ENCODE data around the gene HNRNPLL. TPM values are rescaled to one million over a fixed set of nuclear protein-coding genes. Genes with fewer than 3 reads are reported as not detected.

HNRNPLL gene
- total and polyA plus RNA-seq, 8 donors, result 4.9 to 20.8 (median 14.3) TPM

DNA sequence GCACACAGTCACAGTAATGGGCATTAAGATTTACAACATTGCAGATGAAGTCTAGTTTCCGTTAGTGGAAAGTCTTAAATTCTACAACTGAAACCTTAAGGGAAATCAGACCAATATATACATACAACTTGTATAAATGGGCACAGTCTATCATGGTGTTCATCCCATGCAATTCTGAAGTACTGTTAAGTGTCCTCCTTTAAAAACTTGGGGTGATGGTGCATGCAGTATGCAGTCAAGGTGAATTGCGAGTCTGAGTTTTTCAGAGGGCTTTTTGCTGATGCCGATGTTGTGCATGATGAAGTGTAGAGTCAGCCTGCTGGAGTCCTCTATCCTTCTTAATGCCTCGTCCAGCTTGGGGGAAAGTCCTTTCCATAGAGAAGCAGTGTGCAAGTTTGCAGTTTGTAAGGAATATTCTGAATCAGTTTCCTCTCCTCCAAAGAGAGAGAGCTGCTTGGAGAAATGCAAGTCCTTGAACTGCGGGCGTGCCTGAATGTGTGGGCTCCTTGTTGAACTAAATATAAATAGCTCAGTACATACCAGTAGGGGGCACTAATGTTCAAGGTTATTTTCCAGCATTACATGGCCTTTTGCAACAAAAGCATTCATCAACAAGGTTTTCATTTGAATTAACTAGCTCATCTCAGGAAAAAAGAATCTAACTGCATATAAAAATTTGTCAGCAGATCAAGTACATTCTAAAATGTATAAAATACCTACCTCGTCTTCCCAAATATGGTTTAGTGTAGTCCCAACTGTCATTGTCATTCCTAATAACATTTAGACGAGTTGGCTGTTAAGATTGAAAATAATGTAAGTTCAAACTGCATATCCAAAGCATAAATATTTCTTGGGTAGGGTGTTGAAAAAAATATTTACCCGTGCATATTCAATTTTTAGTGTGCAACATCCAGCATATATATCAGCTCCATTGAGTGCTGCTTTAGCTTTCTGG lies 21.3 kb downstream of the HNRNPLL start:
- Histone ChIP-seq H3K4me3 (no peak overlapping the region), H3K27me3 (no peaks in the 10 kb centered on the region), H3K9me3 (no peaks in the 10 kb centered on the region), H3K36me3 (peaks cover 0 to 3% (median 0%) of the 10 kb centered on the region in 3 donors), H3K4me1 (no peaks in the 10 kb centered on the region), H3K27ac (no peak overlapping the region)
- FAIRE-seq (peak; percentile 79), ATAC-seq (peak; percentile 71 to 98 (median 94)), DNase-seq (peak in 2 of 6 donors; percentile 26 to 31)
- intact Hi-C loops (cut with DNase I), result loop anchor here (5.0 to 10.0 kb wide), 2 partner anchors 153 to 156 kb away; no protein-coding TSS in a partner anchor
- WGBS, 2 donors, result 48 to 50% methylated on average over 9 of the region's 9 CpGs
- TF ChIP-seq, protein P1, sequence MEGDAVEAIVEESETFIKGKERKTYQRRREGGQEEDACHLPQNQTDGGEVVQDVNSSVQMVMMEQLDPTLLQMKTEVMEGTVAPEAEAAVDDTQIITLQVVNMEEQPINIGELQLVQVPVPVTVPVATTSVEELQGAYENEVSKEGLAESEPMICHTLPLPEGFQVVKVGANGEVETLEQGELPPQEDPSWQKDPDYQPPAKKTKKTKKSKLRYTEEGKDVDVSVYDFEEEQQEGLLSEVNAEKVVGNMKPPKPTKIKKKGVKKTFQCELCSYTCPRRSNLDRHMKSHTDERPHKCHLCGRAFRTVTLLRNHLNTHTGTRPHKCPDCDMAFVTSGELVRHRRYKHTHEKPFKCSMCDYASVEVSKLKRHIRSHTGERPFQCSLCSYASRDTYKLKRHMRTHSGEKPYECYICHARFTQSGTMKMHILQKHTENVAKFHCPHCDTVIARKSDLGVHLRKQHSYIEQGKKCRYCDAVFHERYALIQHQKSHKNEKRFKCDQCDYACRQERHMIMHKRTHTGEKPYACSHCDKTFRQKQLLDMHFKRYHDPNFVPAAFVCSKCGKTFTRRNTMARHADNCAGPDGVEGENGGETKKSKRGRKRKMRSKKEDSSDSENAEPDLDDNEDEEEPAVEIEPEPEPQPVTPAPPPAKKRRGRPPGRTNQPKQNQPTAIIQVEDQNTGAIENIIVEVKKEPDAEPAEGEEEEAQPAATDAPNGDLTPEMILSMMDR (IDR thresholded peaks at IDR 0.05), result peak; percentile 13 to 55 (median 50)

DNA sequence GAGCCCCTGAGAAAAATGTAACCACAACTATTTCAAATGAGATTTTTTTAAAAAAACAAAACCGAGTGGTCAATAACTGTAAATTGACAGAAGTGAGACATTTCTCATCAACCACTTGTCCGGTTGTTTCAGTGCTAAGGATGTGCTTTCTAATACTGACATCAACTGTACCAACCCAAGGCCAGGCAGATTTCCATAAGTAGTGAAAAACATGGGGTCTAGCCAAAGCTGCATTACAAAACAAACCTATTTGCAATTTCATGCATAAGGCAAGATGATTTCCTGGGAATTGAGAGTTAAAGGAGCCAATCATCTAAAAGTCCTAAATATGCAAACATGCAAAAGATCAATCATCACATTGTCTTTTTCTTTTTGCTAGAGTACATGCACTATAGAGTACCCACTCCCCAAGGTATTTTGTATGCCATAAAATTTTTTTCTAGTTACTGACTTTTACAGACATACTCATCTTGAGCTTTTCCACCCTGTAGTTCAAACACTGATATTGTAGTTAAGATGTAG lies 22.6 kb downstream of the HNRNPLL start:
- no peak for FAIRE-seq
- ATAC-seq, result no peak
- no peak for DNase-seq
- no peak overlapping the region for H3K27ac ChIP-seq
- no peaks in the 10 kb centered on the region for H3K9me3 ChIP-seq
- intact Hi-C loops (cut with DNase I), result loop anchor here (5.0 to 10.0 kb wide), 2 partner anchors 155 to 157 kb away; no protein-coding TSS in a partner anchor
- H3K4me1 ChIP-seq, result no peaks in the 10 kb centered on the region
- 78 to 83% methylated on average over 2 of the region's 2 CpGs for WGBS, 2 donors
- TF ChIP-seq, protein P1 (IDR thresholded peaks at IDR 0.05), result no peak
- H3K36me3 ChIP-seq, result no peaks in the 10 kb centered on the region
- no peak overlapping the region for H3K4me3 ChIP-seq
- no peaks in the 10 kb centered on the region for H3K27me3 ChIP-seq

DNA sequence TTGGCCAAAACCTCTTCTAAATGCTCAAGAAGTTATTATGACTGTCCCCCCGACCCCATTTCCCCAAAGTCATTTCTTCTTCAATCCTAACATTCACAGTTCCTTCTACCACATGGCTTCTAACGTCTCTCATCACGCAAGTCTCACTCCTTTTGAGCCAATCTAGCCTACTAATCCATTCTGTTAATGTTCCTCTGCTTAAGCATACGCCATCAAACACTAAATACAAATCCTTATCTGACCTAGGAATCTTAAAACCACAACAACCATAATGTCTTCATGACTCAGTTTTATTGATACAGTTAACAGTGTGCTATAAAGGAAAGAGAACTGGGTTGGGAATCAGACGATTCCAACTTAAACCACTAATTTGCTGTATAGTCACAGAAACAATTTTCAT lies 23.9 kb downstream of the HNRNPLL start:
- H3K27ac ChIP-seq, result no peak overlapping the region
- H3K27me3 ChIP-seq, result no peaks in the 10 kb centered on the region
- ATAC-seq (no peak), DNase-seq (no peak), FAIRE-seq (peak; percentile 39)
- no peaks in the 10 kb centered on the region for H3K4me1 ChIP-seq
- TF ChIP-seq, protein P1 (IDR thresholded peaks at IDR 0.05), result no peak
- WGBS, 2 donors, result 86 to 88% methylated on average over 5 of the region's 5 CpGs
- H3K36me3 ChIP-seq, result no peaks in the 10 kb centered on the region
- intact Hi-C loops (cut with DNase I), result no loop called here
- H3K4me3 ChIP-seq, result no peak overlapping the region
- H3K9me3 ChIP-seq, result no peaks in the 10 kb centered on the region

DNA sequence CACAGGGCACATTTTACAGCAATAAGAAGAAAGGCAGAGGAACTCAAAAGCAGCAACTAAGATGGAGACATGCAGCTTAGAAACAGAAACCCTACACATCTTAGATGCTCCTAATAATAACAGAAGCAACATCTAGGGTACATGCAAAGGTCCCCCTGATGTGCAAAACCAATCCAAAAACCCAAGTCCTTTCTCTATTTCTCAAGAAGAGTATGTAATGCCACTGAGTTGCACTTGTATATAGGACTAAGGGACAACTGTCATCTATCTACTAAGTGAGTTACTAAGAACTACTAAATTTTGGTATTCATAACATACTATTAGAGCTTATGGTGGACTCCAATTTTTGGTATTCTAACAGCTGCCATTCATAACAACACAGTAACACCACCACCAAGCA lies 28.4 kb downstream of the HNRNPLL start:
- Histone ChIP-seq H3K27me3 (no peaks in the 10 kb centered on the region), H3K4me3 (no peak overlapping the region), H3K9me3 (no peaks in the 10 kb centered on the region), H3K36me3 (peaks cover 0 to 14% (median 2%) of the 10 kb centered on the region in 3 donors), H3K27ac (no peak overlapping the region), H3K4me1 (peaks cover 0 to 9% (median 4%) of the 10 kb centered on the region in 3 donors)
- ATAC-seq (no peak), DNase-seq (no peak), FAIRE-seq (no peak)
- intact Hi-C loops (cut with DNase I), result no loop called here
- TF ChIP-seq, protein P1 (IDR thresholded peaks at IDR 0.05), result no peak
